NCI-H345 (cell line): Measurements from ENCODE around the gene ACTL6B.
"Not testable (repeated sequence)": the region's sequence is repeated elsewhere in the genome, so short reads cannot be mapped to it uniquely, and the experiment has no call there.

Experiments
- DNase-seq: peaks from one replicate; lab custom pipeline; 2025; lab: John Stamatoyannopoulos, UW

ACTL6B gene

GRCh38 chr7:100671353-100672327 lies 15.4 kb upstream of the ACTL6B start:
- DNase-seq, result no peak

GRCh38 chr7:100670074-100670473 lies 13.8 kb upstream of the ACTL6B start:
- no peak for DNase-seq

GRCh38 chr7:100669106-100669505 lies 12.9 kb upstream of the ACTL6B start:
- not testable (repeated sequence) for DNase-seq

GRCh38 chr7:100668069-100668449 lies 11.8 kb upstream of the ACTL6B start:
- no peak for DNase-seq

- DNase-seq, result no peak
Measured at GRCh38 chr7:100667331-100668068, 11.3 kb upstream of the ACTL6B start.

- no peak for DNase-seq
Measured at GRCh38 chr7:100665168-100665726, 9.0 kb upstream of the ACTL6B start.

GRCh38 chr7:100662194-100662776 lies 6.0 kb upstream of the ACTL6B start:
- not testable (repeated sequence) for DNase-seq

- no peak for DNase-seq
Measured at GRCh38 chr7:100654908-100655831, 1.1 kb downstream of the ACTL6B start.

- DNase-seq, result no peak
Measured at GRCh38 chr7:100649826-100650565, 6.3 kb downstream of the ACTL6B start.

GRCh38 chr7:100642534-100642907 lies 13.7 kb downstream of the ACTL6B start:
- peak; percentile 39 for DNase-seq

GRCh38 chr7:100641860-100642533 lies 14.3 kb downstream of the ACTL6B start:
- no peak for DNase-seq

- no peak for DNase-seq
Measured at GRCh38 chr7:100641463-100641859, 14.8 kb downstream of the ACTL6B start, which contains the start of gene TFR2. TSS of gene TFR2 (minus strand) at chr7:100641552. CDS start at chr7:100641509, 43 bp downstream.

- no peak for DNase-seq
Measured at GRCh38 chr7:100640517-100641440, 15.5 kb downstream of the ACTL6B start.

GRCh38 chr7:100639995-100640516 lies 16.2 kb downstream of the ACTL6B start:
- no peak for DNase-seq

GRCh38 chr7:100632951-100633717 lies 23.1 kb downstream of the ACTL6B start:
- DNase-seq, result peak; percentile 59

- DNase-seq, result no peak
Measured at GRCh38 chr7:100630066-100630465, 26.2 kb downstream of the ACTL6B start.

- no peak for DNase-seq
Measured at GRCh38 chr7:100629117-100629716, 27.0 kb downstream of the ACTL6B start.
